GM19463 (cell line): ENCODE measurements around the gene SMNDC1.
"Not testable (repeated sequence)": the region's sequence is repeated elsewhere in the genome, so short reads cannot be mapped to it uniquely, and the experiment has no call there.

Experiments used
- ATAC-seq: cut with Tn5 transposase; IDR thresholded peaks from one replicate; pipeline ENCODE4 v1.9.1; 2021; ENCODE audit warnings: mild to moderate bottlenecking, moderate library complexity; ENCODE audit not compliant: unreplicated experiment

SMNDC1 gene

DNA sequence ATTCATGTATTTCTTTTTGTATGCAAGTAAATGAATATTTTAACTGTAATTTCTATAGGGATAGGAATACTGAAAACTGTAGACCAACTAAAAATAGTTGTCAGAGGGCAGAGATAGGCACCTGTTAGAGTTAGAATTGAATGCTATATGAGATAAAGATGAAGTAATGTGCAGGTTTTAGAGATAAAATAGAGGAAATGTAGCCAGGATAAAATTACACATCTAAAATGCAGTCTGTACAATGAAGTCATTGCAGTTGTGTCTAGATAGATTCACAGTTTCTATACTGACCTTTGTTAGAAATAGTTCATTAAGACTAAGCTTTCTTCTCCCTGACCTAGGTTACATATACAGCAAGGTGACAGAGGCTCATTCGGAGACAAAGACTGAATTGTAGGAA lies 46.2 kb downstream of the SMNDC1 start:
- ATAC-seq: no peak

DNA sequence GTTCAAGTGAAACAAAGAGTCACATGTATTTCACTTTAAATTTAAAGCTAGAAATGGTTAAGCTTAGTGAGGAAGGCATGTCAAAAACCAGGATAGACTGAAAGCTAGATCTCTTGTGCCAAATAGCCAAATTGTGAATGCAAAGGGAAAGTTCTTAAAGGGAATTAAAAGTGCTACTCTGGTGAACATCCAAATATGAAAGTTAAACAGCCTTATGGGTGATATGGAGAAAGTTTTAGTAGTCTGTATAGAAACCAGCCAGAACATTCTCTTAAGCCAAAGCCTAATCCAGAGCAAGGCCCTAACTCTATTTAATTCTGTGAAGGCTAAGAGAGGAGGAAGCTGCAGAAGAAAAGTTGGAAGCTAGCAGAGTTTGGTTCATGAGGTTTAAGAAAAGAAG lies 50.3 kb downstream of the SMNDC1 start:
- ATAC-seq: no peak

DNA sequence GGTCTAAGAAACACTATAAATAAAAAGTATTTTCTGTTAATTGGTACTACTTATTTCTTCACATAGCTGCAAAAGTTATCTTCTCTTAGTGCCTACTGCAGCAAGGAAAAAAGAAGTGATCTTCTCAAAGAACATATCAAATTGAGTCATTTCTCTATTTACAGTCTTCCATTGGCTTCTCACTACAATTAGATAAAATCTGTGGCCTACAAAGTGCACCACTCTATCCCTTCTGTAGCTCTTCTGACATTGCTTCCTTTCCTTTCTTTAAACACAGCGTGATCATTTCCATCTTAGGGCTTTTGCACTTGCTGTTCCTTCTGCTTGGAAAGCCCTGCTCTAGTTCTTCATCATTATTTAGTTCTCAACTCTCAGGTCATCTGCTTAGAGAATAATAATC lies 52.6 kb downstream of the SMNDC1 start:
- ATAC-seq: no peak

DNA sequence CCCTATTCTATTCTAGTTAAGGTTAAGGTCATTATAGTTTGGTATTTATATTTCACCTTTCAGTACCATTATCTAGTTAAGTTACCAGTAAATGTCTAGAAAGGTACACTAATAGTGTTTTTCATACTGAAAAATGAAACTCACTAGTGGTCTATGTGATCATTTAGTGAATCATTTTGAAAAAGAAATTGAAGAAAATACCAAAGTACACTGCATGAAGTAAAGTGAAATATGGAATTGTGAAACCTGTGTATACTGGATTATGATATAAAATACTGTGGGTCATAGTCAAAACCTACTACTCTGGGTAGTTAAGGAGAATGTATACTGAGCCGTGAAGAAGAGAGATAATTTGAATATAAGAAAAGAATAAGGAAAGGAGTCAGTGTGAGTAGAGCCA lies 53.3 kb downstream of the SMNDC1 start:
- peak; percentile 85 for ATAC-seq

DNA sequence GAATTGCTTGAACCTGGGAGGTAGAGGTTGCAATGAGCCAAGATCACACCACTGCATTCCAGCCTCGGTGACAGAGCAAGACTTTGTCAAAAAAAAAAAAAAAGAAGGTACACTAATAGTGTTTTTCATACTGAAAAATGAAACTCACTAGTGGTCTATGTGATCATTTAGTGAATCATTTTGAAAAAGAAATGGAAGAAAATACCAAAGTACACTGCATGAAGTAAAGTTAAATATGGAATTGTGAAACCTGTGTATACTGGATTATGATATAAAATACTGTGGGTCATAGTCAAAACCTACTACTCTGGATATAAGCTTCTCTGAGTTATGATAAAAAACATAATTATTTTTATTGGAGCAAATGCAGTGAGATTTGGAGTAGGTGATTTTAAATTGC lies 55.2 kb downstream of the SMNDC1 start:
- ATAC-seq: peak; percentile 47

DNA sequence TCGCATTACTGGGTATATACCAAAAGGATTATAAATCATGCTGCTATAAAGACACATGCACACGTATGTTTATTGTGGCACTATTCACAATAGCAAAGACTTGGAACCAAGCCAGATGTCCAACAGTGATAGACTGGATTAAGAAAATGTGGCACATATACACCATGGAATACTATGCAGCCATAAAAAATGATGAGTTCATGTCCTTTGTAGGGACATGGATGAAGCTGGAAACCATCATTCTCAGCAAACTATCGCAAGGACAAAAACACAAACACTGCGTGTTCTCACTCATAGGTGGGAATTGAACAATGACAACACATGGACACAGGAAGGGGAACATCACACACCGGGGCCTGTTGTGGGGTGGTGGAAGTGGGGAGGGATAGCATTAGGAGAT lies 56.9 kb downstream of the SMNDC1 start:
- not testable (repeated sequence) for ATAC-seq

DNA sequence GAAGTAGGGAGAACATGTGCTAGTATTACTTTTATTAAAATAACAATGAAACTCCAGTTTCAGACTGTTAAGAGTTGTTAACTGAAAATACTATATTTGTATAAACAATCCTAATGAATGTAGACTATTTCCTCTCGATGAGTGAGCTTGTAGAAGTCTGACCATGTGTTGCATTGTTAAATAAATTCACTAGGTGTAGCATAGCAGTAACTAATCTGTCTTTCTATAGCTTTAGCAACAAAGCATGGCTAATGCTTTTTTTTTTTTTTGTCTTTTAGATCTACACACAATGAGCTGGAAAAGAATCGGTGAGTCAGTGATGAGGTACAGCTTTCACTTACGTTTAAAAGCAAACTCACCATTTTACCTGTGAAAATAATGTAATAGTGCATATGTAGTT lies 60.2 kb downstream of the SMNDC1 start:
- ATAC-seq: no peak

DNA sequence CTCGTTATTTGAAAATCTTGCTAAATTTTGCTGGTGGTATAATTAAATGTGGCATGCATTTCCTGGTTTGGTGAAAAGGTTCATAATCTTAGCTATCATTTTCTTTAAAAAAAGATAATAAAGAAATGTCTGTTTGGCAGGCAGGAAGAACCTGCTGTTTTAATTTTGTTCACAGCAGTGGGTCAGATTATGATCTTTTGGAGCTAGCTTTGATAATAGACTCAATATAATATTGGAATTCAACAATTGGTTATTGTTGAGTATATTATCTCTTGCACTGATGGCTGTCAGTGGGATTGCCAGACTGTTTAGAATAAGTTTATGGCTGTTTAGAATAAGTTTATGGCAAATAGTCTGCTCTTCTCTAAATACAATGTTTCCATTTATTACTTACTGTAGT lies 62.2 kb downstream of the SMNDC1 start:
- ATAC-seq: no peak

DNA sequence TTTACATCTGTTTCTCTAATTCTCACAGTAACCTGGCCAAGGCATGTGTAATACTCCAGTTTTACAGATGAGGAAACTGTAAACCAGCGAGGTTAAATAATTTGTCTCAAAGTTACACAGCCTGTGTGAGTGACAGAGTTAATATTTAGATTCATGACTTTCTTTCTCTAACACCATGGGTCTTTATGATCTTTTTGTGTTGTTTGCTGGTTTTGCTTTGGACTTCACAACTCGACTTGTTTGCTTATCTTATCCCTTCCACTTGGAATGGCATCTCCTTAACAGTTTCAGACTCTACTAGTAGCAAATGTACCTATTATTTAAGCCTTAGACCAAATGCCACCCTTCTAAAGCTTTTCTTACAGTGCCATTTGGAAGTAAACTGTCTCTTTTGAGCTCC lies 62.9 kb downstream of the SMNDC1 start:
- no peak for ATAC-seq

DNA sequence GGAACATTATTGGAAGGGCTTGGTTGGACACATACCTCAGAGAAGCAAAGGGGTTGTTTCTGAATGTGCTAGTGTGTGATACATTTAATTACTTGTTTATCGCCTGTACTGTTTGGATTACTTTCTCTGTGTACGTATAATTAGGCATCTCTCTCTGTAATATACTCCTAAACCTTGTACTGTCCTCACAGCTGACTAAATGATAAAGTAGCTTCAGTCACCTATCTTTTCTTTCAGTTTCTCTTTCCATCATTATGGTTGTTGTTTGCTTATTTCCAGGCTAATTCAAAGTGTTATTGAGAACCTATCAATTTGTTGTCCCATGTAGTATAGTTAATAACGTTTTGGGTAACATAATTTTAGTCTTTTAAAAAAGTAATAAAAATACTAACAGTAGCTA lies 63.3 kb downstream of the SMNDC1 start:
- no peak for ATAC-seq
